HS-27A (cell line): ENCODE data around the gene OPHN1.
A peak's percentile ranks its signal among the peaks of the same experiment; 100 is the strongest.
"Not testable (repeated sequence)": the region's sequence is repeated elsewhere in the genome, so short reads cannot be mapped to it uniquely, and the experiment has no call there.

Experiments used
- DNase-seq: peaks from one replicate; pipeline ENCODE4 v3.0.0-alpha.2; 2012; ENCODE audit warnings: low read depth, missing footprints

OPHN1 gene

GRCh38 chrX:68163441-68163840 is 269.9 kb downstream of the OPHN1 start:
- DNase-seq = no peak

DNA sequence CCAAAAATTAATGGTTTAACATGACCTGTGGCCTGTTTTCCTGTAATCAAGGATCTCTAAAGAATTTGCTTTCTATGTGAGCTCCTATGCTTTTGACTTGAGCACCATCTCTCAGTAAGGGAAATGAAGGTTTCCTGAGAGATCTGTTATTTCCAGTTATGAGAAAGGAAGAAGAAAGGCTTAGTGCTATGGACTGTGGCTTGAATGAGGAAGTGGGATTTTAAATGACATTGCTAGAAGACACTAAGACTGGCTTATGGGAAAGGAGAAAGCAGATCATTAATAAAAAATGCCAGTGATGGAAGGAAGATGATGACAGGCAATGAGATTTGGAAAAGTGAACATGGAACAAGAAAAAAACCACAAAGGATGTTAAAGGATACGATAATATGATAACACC is 285.4 kb downstream of the OPHN1 start:
- DNase-seq = no peak

DNA sequence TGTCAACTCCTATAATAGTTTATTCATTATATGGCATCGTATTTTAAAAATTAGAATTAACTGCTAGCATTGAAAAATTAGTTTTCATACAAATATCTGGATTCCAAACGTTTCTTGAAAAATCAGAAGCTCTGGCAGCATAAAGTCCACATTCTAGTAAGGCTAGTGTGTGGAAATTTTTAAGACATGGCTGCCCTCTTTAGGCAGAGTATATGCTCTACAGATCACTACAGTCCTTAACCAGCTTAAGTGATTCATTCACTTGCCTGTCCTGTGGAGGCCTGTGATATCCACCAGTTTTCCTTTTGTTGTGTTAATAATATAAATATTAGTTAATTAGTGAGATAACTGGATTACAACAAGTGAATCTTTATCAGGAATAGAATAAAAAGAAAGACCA is 287.2 kb downstream of the OPHN1 start:
- no peak for DNase-seq

- no peak for DNase-seq
These were observed 293.5 kb downstream of the OPHN1 start for GRCh38 chrX:68139791-68140190.

GRCh38 chrX:68133181-68133580 is 300.1 kb downstream of the OPHN1 start:
- DNase-seq = no peak

DNA sequence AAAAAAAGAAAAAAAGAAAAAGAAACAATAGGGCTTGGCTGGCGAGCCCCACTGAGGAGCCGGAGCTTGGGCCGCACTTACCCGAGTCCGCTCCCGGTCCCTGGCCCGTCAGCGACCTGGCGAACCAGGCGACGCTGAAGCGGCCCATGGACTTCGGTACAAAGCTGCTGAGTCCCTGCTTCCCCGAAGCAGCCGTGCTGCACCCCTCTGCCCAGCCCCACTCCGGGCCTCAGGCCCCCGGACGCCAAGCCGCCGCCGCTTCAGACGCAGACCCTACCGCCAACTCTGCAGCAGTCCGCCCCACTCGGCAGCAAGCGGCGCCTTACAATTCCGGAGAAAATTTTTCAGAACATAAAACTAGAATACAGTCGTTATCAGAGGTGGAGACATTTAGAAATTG is 300.5 kb downstream of the OPHN1 start:
- DNase-seq = no peak

DNA sequence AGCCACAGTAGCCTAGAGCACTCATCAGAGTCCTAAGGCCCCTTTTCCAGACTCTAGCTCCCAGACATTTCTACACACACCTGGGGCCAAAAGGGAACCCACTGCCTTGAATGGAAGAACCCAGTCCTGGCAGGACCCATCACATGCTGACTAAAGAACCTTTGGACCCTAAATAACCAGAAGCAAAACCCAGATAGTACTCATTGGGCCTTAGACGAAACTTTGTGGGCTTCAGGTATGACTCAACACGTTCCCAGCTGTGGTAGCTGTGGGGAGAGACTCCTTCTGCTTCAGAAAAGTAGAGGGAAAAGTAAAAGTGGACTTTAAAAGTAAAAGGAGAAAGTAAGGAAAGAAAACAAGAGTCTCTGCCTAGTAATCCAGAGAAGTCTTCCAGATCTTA is 311.5 kb downstream of the OPHN1 start:
- no peak for DNase-seq

GRCh38 chrX:68121371-68121770 is 311.9 kb downstream of the OPHN1 start:
- no peak for DNase-seq

DNA sequence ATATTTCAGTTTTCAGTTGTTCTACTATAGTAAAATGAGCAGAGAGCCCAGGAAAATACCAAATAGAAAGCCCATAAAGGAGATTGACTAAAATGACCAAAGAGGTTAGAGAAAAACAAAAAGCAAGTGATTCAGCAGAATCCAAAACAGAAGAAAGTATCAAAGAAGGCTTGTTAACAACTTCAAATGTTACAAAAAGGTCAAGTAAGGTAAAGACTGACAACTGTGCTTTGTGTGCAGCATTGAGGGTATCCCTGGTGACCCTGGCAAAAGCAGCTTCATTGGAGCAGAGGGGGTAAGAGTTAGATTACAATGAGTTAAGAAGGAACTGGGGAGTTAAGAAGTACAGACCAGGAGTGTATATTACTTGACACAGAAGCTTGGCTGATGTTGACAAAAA is 317.9 kb downstream of the OPHN1 start:
- no peak for DNase-seq

- DNase-seq = peak; percentile 12
These were observed 318.6 kb downstream of the OPHN1 start for GRCh38 chrX:68114573-68115129.

- no peak for DNase-seq
These were observed 319.3 kb downstream of the OPHN1 start for GRCh38 chrX:68113837-68114572.

DNA sequence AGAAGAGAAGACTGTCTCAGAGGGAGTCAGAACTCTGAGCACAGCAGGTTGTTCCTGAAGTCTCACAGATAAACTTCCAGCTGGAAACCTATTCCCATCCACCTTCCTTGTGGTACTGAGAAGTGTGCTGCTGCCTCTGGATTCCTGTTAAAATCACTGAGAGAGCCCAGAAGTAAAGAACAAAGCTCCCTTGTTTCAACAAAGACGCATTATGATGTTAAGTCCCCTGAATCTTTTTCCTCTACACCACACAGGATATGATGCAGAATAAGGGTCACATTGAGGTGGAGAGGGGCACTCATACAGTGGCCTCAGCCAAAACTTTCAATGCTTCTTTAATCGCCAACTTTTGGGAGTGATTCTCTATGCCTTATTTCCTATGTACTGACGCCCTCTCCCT is 321.0 kb downstream of the OPHN1 start:
- DNase-seq = no peak

- no peak for DNase-seq
These were observed 324.1 kb downstream of the OPHN1 start for GRCh38 chrX:68109162-68109561.

DNA sequence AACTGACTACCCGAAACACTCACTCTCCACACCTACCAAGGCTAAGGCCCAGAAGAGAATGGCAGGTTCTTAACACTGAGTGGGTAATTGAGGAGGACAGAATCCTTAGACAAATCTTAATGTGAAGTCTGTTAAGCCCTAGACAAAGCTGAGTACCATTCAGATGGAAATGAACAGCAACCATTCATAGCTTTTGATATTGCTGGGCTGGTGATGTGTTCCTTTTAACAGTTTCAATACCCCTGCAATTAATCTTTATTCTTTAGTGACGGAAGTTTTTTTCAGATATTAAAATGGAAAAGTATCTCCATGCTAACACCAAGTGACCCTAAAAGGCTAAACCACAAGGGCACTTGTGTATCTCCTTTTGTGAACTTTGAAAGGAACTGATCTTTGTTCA is 334.9 kb downstream of the OPHN1 start:
- DNase-seq = no peak

DNA sequence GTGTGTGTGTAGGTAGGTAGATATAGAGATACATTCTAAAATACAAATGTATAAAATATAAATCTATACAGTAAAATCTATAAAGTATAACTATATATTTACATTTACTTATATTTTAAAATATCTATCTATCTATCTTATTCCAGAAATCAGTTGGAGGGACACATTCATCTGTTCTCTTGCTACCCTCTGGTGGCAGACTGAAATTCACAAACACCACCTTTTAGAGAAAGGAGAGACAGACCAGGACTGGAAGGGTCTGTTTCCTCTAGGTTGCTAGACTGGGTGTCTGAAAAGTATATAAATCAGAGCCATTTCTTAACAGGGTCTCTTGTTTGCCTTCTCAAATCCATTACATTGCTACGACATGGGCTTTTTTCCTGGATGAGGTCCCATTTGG is 343.0 kb downstream of the OPHN1 start:
- DNase-seq = no peak

- no peak for DNase-seq
These were observed 345.8 kb downstream of the OPHN1 start for GRCh38 chrX:68087526-68087925.

GRCh38 chrX:68086709-68087108 is 346.6 kb downstream of the OPHN1 start:
- DNase-seq = no peak

DNA sequence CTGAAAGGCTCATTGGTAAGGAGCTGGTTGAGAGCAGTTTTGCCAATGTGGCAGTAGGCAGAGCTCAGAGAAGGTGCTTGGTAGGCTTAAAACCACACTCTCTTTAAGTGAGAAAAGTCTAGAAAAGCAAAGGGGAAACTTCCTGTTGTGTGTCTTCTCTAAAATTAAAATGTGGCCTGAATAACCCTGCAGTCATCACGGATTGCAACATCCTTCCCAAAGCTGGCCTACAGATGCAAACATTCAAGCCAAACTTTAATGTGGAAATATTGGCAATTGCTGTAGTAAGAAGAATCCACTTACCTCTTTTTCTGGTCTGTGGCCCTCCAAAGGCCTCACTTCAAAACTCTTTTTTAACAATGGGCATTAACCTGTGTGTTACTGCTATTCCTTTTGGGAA is 348.5 kb downstream of the OPHN1 start:
- DNase-seq = no peak

GRCh38 chrX:68083510-68083909 is 349.8 kb downstream of the OPHN1 start:
- DNase-seq = no peak

DNA sequence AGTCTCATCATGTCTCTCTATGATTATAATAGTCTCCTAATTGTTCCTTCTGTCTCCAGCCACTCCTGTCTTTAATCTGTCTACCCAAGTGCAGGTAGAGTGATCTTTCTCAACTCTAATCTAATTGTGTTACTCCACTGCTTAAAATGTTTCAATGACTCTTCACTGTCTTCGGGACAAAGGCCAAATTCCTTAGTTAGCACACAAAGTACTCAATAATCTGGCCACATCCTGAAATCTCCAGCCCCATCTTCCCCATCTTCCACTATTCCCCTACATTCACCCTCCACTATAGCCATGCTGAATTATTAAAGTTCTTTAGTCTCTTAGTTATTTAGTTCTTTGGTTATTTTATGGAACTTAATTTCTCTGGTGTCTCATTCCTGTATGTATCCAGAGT is 353.3 kb downstream of the OPHN1 start:
- no peak for DNase-seq

GRCh38 chrX:68078801-68079200 is 354.5 kb downstream of the OPHN1 start:
- not testable (repeated sequence) for DNase-seq

- no peak for DNase-seq
These were observed 355.9 kb downstream of the OPHN1 start for GRCh38 chrX:68077378-68077777.

DNA sequence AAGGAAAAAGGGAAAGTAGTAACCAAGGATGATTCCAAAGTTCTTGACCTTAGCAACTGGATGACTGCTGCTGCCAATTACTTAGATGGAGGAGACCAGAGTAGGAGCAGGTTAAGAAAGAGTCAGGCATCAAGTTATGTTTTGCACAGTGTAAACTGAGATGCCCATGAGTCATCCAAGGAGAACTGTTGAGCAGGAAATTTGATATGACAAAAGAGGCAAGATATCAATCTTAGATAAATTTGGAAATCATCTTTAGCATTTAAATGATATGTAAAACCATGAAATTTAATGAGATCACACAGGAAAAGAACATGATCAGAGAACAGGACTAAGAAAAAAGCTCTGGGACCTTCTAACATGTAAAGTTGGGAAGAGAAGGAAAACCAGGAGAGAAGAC is 361.3 kb downstream of the OPHN1 start:
- no peak for DNase-seq

DNA sequence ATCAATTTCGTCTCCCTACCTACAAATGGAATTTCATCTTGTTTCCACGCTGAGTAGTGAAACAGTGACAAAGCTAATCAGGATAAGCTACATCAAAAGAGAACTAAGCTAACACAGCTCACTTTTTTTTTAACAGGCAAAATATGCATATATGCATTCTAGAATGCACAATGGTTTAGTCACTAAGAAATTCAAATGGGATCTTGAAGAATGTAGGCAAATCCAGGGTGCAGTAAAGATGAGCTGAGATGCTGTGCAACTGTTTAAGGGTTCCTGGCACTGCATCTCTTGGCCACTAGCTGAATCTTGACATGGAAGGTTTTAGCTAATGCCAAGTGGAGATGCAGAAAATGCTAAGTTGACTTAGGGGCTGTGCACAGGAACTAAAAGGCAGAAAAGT is 363.2 kb downstream of the OPHN1 start:
- DNase-seq = not testable (repeated sequence)
